ENCODE data around the gene ROR1. TPM values are rescaled to one million over a fixed set of nuclear protein-coding genes. Genes with fewer than 3 reads are reported as not detected.

ROR1 gene
- total RNA-seq, 4 donors from 2014 or later, result 10.6 to 21.7 (median 15.1) TPM

- Histone ChIP-seq H3K27ac (no peak overlapping the region), H3K27me3 (no peaks in the 10 kb centered on the region), H3K9me3 (no peaks in the 10 kb centered on the region), H3K4me3 (no peak overlapping the region), H3K4me1 (no peaks in the 10 kb centered on the region), H3K36me3 (no peaks in the 10 kb centered on the region)
- no peak for TF ChIP-seq EP300 (IDR thresholded peaks at IDR 0.05)
- 92% methylated on average over 2 of the region's 2 CpGs for WGBS
- no peak for DNase-seq (ENCODE audit: low spot score in 2 of 2)
Observed at GRCh38 chr1:63940440-63940839, 166.6 kb downstream of the ROR1 start.

GRCh38 chr1:63943393-63943792 is 169.6 kb downstream of the ROR1 start:
- no peak for TF ChIP-seq CTCF (IDR thresholded peaks at IDR 0.05)
- no peak for TF ChIP-seq POLR2AphosphoS5 (IDR thresholded peaks at IDR 0.05)
- no peak for TF ChIP-seq EP300 (IDR thresholded peaks at IDR 0.05)
- WGBS, result 98% methylated on average over 3 of the region's 3 CpGs
- no peaks in the 10 kb centered on the region for H3K27me3 ChIP-seq

GRCh38 chr1:63945943-63946342 is 172.1 kb downstream of the ROR1 start:
- no peak for DNase-seq (ENCODE audit: low spot score in 2 of 2)
- H3K27me3 ChIP-seq, result no peaks in the 10 kb centered on the region
- H3K36me3 ChIP-seq, result no peaks in the 10 kb centered on the region
- H3K27ac ChIP-seq, result no peak overlapping the region
- H3K9me3 ChIP-seq, result no peaks in the 10 kb centered on the region
- H3K4me3 ChIP-seq, result no peak overlapping the region
- TF ChIP-seq POLR2A (IDR thresholded peaks at IDR 0.05) (no peak), EP300 (IDR thresholded peaks at IDR 0.05) (no peak), POLR2AphosphoS5 (IDR thresholded peaks at IDR 0.05) (no peak), CTCF (IDR thresholded peaks at IDR 0.05) (no peak)
- WGBS, result 73% methylated on average over 1 of the region's 1 CpG
- peaks cover 12% of the 10 kb centered on the region for H3K4me1 ChIP-seq

More at GRCh38 chr1:63943393-63943792, 169.6 kb downstream of the ROR1 start:
- peaks cover 12% of the 10 kb centered on the region for H3K4me1 ChIP-seq
- no peaks in the 10 kb centered on the region for H3K9me3 ChIP-seq
- DNase-seq (ENCODE audit: low spot score in 2 of 2), result no peak
- H3K36me3 ChIP-seq, result no peaks in the 10 kb centered on the region
- no peak overlapping the region for H3K27ac ChIP-seq
- H3K4me3 ChIP-seq, result no peak overlapping the region

GRCh38 chr1:63946866-63947491 is 173.2 kb downstream of the ROR1 start:
- H3K9me3 ChIP-seq, result no peaks in the 10 kb centered on the region
- TF ChIP-seq CTCF (IDR thresholded peaks at IDR 0.05), result no peak
- TF ChIP-seq POLR2A (IDR thresholded peaks at IDR 0.05), result no peak
- no peak for TF ChIP-seq EP300 (IDR thresholded peaks at IDR 0.05)
- no peak for TF ChIP-seq POLR2AphosphoS5 (IDR thresholded peaks at IDR 0.05)
- DNase-seq (ENCODE audit: low spot score in 2 of 2), result no peak
- H3K4me1 ChIP-seq, result peaks cover 12% of the 10 kb centered on the region
- H3K27me3 ChIP-seq, result no peaks in the 10 kb centered on the region
- no peak overlapping the region for H3K4me3 ChIP-seq
- H3K36me3 ChIP-seq, result no peaks in the 10 kb centered on the region
- 24% methylated on average over 9 of the region's 11 CpGs for WGBS
- H3K27ac ChIP-seq, result no peak overlapping the region

GRCh38 chr1:63947904-63948303 is 174.1 kb downstream of the ROR1 start:
- no peaks in the 10 kb centered on the region for H3K27me3 ChIP-seq
- no peak for DNase-seq (ENCODE audit: low spot score in 2 of 2)
- WGBS, result 90% methylated on average over 3 of the region's 3 CpGs

More at GRCh38 chr1:63947904-63948303, 174.1 kb downstream of the ROR1 start:
- Histone ChIP-seq H3K4me3 (no peak overlapping the region), H3K4me1 (peaks cover 12% of the 10 kb centered on the region), H3K36me3 (no peaks in the 10 kb centered on the region), H3K9me3 (no peaks in the 10 kb centered on the region), H3K27ac (no peak overlapping the region)
- TF ChIP-seq POLR2A (IDR thresholded peaks at IDR 0.05) (no peak), CTCF (IDR thresholded peaks at IDR 0.05) (no peak), POLR2AphosphoS5 (IDR thresholded peaks at IDR 0.05) (no peak), EP300 (IDR thresholded peaks at IDR 0.05) (no peak)

Measured in suprapubic skin (tissue), 4 donors.